ENCODE data around the gene DIP2C.
"Not testable (repeated sequence)": the region's sequence is repeated elsewhere in the genome, so short reads cannot be mapped to it uniquely, and the experiment has no call there.

Gene DIP2C

GRCh38 chr10:609262-609658 is 80.2 kb downstream of the DIP2C start:
- DNase-seq, result no peak

GRCh38 chr10:608331-609261 is 80.9 kb downstream of the DIP2C start:
- peak; percentile 4 for DNase-seq

GRCh38 chr10:607545-608185 is 81.8 kb downstream of the DIP2C start:
- DNase-seq, result peak; percentile 3

- DNase-seq, result no peak
Measured at GRCh38 chr10:606762-607544, 82.5 kb downstream of the DIP2C start.

- no peak for DNase-seq
Measured at GRCh38 chr10:605632-606325, 83.7 kb downstream of the DIP2C start.

- DNase-seq, result no peak
Measured at GRCh38 chr10:604716-605631, 84.5 kb downstream of the DIP2C start.

GRCh38 chr10:603745-604144 is 85.7 kb downstream of the DIP2C start:
- DNase-seq, result no peak

- DNase-seq, result no peak
Measured at GRCh38 chr10:602391-603005, 87.0 kb downstream of the DIP2C start.

GRCh38 chr10:601660-601963 is 87.9 kb downstream of the DIP2C start:
- DNase-seq, result no peak

- no peak for DNase-seq
Measured at GRCh38 chr10:600876-601659, 88.4 kb downstream of the DIP2C start.

- no peak for DNase-seq
Measured at GRCh38 chr10:600234-600633, 89.2 kb downstream of the DIP2C start.

- no peak for DNase-seq
Measured at GRCh38 chr10:599767-600166, 89.7 kb downstream of the DIP2C start.

- DNase-seq, result no peak
Measured at GRCh38 chr10:598415-599170, 90.9 kb downstream of the DIP2C start.

GRCh38 chr10:597976-598375 is 91.5 kb downstream of the DIP2C start:
- DNase-seq, result no peak

GRCh38 chr10:596725-597345 is 92.6 kb downstream of the DIP2C start:
- no peak for DNase-seq

- DNase-seq, result not testable (repeated sequence)
Measured at GRCh38 chr10:596131-596530, 93.3 kb downstream of the DIP2C start.

- DNase-seq, result no peak
Measured at GRCh38 chr10:595473-595872, 94.0 kb downstream of the DIP2C start.

- no peak for DNase-seq
Measured at GRCh38 chr10:594584-595270, 94.7 kb downstream of the DIP2C start.

All from NCI-H82 (cell line).